Measurements from ENCODE around the gene GRID1. TPM values are rescaled to one million over a fixed set of nuclear protein-coding genes. Genes with fewer than 3 reads are reported as not detected.
A peak's percentile ranks its signal among the peaks of the same experiment; 100 is the strongest.

The GRID1 gene
- total RNA-seq, 1 experiment from 2014 or later = not detected

DNA sequence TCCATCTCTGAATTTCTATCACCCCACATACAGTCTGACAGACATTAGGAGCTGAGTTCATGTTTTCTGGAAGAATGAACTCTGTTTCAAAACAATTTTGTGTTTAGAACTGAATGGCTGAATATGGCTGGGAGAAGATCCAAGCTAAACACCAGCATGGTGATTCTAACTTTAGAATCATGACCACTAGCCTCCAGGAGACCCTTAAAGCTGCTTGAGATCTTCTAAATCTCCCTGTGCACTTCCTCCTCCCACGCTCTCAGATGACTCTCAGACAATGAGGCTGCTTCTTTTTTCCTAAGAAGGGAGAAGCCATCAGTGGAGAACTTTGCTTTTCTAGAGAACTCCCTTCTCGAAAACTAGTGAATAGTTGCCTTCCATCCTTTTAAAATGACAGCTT is 711.2 kb downstream of the GRID1 start:
- DNase-seq (ENCODE audit: low read depth) = no peak

GRCh38 chr10:85651497-85651882 is 715.1 kb downstream of the GRID1 start:
- peak; percentile 4 for DNase-seq (ENCODE audit: low read depth)

GRCh38 chr10:85650791-85651496 is 715.7 kb downstream of the GRID1 start:
- DNase-seq (ENCODE audit: low read depth) = no peak

- peak; percentile 3 for DNase-seq (ENCODE audit: low read depth)
Measured at GRCh38 chr10:85649461-85649860, 717.1 kb downstream of the GRID1 start.

GRCh38 chr10:85648279-85648754 is 718.3 kb downstream of the GRID1 start:
- peak; percentile 64 for DNase-seq (ENCODE audit: low read depth)

DNA sequence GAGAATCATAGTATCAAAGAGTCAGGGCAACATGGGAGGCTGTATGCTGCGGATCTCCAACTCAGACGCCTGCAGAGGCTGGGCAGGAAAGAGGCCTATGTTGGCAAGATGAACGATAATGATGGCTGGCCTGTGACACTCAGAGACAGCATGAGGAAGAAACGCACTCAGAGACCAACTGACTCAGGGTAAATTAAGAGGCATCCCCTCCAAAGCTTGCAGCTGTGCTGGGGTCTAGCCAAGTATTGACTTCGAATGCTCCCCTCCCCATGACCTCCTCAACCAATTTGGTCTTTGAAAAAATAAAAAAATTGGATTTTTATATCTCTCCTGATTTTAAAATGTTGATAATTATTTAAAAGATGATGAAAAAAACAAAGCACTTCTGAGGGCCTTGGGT is 718.9 kb downstream of the GRID1 start:
- DNase-seq (ENCODE audit: low read depth) = no peak

- DNase-seq (ENCODE audit: low read depth) = peak; percentile 82
Measured at GRCh38 chr10:85645926-85646711, 720.5 kb downstream of the GRID1 start.

DNA sequence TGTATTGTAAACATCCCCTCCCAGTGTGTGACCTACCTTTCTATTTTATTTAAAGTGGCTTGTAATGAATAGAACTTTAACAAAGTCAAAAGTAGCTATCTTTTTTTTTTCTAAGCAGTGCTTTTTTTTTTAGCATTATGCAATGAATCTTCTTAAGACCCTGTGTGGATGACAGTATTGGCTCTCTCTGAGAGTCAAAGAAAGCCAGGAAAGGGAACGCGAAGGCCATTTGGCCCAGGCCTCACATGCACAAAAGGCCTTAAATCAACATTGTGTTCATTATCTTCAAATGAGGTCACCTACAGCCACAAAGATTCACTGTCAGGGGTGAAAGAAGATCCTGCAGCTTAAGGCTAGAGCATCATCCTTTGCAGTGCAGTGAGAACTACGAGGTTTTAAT is 721.5 kb downstream of the GRID1 start:
- peak; percentile 18 for DNase-seq (ENCODE audit: low read depth)

DNA sequence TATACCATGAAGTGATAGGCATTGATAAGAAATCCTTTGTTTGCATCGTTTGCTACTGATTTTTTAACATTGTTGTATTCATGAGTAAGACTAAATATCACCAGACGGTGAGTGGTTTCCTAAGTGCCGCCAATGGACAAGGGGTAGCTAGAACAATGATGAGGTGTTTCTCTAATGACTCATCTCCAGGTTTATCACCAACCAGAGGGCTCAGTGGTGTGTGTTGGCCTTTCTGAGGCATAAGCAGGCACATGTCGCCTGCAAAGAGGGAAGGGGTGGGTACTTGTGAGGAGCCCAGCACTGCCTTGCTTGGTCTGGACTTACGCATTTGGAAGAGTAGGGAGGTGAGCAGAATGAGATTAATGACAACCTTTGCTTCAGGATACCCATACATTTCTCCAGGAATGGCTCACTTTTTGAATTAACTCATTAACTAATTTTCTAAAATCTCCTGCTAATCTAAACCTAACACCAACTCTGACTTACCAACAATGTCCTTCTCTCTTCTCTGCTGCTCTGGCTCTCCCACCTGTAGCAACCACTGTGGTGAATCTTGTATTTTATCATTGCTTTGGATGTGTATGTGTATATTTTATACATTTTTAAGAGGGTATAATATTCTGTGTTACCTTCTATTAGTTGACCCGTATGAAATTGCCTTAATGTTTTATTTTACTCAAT is 722.6 kb downstream of the GRID1 start:
- peak; percentile 87 for DNase-seq (ENCODE audit: low read depth)

- no peak for DNase-seq (ENCODE audit: low read depth)
Measured at GRCh38 chr10:85643171-85643844, 723.3 kb downstream of the GRID1 start.

DNA sequence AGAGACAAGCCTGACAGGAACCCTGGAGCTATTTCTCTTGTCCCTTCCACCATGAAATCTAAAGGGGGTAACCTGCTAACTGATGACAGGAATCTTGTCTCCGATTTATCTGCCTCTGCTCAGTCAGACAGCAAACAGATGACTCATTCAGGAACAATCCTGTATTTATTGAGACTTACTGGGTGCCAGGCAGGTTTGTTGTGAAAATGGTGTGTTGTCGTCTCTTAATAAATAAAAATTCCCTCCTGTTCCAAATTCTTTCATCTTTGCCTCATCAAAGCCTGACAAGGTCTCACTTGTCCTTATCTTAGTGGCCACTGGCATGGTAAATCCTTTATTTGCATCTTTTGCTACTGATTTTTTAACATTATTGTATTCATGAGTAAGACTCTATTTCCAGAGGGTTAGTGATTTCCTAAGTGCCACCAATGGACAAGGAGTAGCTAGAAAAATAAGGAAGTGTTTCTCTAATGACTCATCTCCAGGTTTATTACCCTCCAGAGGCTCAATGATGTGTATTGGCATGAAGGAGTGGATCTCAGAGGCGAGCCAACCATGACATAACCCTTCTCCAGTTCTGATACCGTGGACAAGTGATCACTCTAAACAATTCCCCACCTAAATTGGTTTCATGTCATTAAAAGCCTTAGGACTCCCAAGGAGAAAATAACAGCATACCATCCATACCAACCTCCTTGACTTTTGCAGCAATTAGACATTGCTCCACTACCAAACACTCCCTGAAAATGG is 724.0 kb downstream of the GRID1 start:
- DNase-seq (ENCODE audit: low read depth) = peak; percentile 87

- DNase-seq (ENCODE audit: low read depth) = peak; percentile 76
Measured at GRCh38 chr10:85642082-85642420, 724.5 kb downstream of the GRID1 start.

DNA sequence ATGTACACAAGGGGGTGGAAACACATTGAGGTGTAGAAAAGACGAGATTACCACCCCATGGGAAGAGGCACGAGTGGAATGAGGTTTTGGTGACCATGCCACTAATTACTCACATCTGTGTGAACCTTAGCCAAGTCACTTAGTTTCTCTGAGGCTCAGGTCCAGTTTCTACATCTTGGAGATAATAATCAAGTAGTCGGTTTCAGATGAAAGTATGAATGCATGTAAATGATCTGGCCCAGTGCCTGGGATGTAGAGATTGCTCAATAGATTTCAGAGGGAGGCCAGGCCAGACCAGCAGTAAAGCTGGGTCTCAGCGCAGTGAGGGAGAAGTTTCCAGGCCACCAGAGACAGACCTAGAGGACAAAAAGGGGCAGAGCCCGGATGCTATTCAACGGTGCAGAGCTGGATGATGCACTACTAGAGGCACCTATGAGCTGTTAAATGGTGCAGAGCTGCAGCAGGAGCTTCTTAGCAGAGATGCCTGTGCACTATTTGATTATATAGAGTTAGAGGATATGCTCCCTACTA is 725.1 kb downstream of the GRID1 start:
- DNase-seq (ENCODE audit: low read depth) = peak; percentile 73

- no peak for DNase-seq (ENCODE audit: low read depth)
Measured at GRCh38 chr10:85638797-85639196, 727.8 kb downstream of the GRID1 start.

DNA sequence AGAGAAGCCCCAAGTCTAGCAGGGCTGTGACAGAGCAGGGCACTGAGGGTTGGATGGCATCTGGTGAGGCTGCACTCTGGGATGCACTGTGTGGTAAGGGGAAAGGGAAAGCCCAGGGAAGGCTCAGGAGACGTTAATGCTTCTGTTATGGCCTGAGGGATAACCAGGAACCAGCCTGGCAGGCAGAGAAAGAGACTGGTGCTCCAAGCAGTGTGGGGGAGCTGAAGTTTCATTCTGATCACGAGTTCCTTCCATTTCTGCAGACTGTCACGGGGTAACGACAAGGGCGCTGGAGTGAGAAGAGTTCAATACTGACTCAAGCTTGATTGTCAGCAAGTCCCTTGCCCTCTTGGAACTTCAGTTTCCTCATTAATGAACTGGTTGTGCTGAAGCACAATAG is 730.9 kb downstream of the GRID1 start:
- DNase-seq (ENCODE audit: low read depth) = no peak

DNA sequence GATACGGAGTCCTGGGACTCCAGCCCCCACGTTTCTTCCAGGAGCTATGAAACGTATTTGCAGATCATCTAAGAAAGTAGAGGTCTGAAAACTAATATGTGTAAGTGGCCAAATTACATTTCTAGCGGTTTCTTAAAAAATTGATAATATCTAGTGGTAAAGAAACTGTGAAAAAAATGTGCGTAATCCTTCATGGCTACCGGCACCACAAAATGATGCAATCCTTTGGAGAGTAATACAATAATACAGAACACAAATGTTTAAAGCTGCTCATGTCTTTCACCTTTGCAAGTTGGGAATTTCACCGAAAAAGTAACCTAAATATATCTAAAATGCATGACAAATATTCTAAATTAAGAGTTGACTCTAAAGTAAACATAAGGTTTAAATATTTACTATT is 742.1 kb downstream of the GRID1 start:
- no peak for DNase-seq (ENCODE audit: low read depth)

DNA sequence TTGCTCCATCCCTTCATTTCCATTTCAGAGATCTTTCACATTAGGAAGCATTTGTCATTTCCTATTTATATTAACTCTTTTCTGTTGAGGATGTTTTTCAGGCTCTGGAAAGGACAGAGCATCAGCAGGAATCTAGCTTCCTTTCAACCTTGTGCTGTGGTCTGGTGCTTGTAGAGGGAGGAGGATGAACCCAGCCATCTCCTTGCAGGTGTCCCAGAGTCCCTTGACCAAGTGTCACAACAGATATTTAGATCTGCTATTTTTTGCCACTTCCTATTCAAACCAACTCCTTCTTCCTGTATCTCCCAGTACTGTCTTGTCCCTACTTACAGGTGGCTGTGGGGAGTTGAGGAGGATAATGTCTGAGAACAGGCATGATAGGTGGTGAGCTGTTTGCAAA is 742.8 kb downstream of the GRID1 start:
- DNase-seq (ENCODE audit: low read depth) = no peak

DNA sequence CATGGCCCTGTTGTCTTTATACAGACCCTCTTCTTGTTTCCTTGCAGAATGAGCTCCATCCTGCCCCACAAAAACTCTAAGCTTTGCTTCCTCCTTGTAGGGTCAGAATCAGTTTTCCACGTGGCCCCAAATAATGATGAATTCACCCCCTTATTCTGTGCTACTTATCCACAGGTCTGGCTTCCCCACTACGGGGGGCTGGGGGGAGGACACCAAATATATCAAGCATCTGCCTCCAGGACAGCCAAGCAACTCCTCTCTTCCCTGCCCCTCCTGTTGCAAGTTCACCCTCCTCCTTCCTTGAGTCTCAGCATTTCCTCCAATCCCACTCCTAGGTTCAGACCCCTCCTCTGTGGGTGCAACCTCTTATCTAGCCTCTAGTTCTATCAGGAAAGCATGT is 743.3 kb downstream of the GRID1 start:
- DNase-seq (ENCODE audit: low read depth) = no peak

GRCh38 chr10:85622425-85622824 is 744.2 kb downstream of the GRID1 start:
- DNase-seq (ENCODE audit: low read depth) = no peak

DNA sequence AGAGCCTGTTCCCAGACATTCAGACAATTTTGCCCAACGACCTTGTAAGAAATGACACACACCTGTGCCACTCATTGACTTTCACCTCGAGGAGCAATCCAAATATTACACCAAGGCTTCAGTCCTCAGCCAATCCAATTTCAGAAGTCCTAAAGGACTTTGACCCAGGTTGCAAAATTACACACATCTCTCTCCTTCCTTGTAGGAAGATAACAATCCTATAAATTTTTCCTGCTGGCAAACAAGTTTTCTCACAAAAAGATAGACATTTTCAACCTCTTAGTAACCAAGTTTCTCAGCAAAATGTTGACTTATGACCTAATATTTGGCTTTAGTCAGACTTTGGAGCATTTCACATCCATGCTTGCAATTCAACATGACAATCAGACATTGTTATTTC is 745.0 kb downstream of the GRID1 start:
- DNase-seq (ENCODE audit: low read depth) = no peak

DNA sequence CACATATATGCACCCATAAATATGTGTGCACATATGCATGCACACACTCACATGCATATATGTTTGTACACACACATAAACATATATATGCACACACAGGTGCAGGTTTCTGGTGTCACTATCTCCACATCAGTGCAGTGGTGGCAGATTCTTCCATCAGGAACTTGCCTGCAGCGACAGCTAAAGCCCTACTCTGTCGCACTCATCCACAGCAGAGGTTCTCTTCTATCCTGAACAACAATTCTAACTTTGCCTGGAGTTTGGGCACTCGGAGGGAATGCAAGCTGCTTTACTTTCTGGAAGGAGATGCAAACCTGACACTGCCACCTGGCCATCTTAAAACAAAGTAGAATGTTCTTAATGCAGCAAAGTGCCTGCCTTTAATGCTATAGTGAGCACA is 745.8 kb downstream of the GRID1 start:
- DNase-seq (ENCODE audit: low read depth) = no peak

Measured in M059J (cell line).